ENCODE results near the gene INPP1. TPM values are rescaled to one million over a fixed set of nuclear protein-coding genes. Genes with fewer than 3 reads are reported as not detected.

The INPP1 gene
- total RNA-seq, 3 donors from 2014 or later, result 7.4 to 24.3 (median 15.5) TPM

- intact Hi-C loops (cut with DNase I; ENCODE audit: low total_unique reads), result no loop called here
- Histone ChIP-seq H3K4me3 (no peak overlapping the region), H3K27ac (no peak overlapping the region), H3K4me1 (no peaks in the 10 kb centered on the region), H3K36me3 (peaks cover 4% of the 10 kb centered on the region), H3K27me3 (no peaks in the 10 kb centered on the region), H3K9me3 (no peaks in the 10 kb centered on the region)
- TF ChIP-seq POLR2AphosphoS5 (IDR thresholded peaks at IDR 0.05), result no peak
- DNase-seq (ENCODE audit: low spot score in 2 of 2), result no peak
Observed at GRCh38 chr2:190366248-190366753, 22.9 kb downstream of the INPP1 start.

GRCh38 chr2:190367091-190367490 is 23.7 kb downstream of the INPP1 start:
- DNase-seq (ENCODE audit: low spot score in 2 of 2), result no peak
- Histone ChIP-seq H3K4me1 (no peaks in the 10 kb centered on the region), H3K36me3 (peaks cover 4% of the 10 kb centered on the region), H3K27ac (no peak overlapping the region), H3K4me3 (no peak overlapping the region), H3K9me3 (no peaks in the 10 kb centered on the region), H3K27me3 (no peaks in the 10 kb centered on the region)
- intact Hi-C loops (cut with DNase I; ENCODE audit: low total_unique reads), result no loop called here
- no peak for TF ChIP-seq CTCF (IDR thresholded peaks at IDR 0.05)

GRCh38 chr2:190369635-190370034 is 26.2 kb downstream of the INPP1 start:
- TF ChIP-seq CTCF (IDR thresholded peaks at IDR 0.05) (no peak), POLR2A (IDR thresholded peaks at IDR 0.05) (no peak), POLR2AphosphoS5 (IDR thresholded peaks at IDR 0.05) (no peak)
- H3K4me1 ChIP-seq, result no peaks in the 10 kb centered on the region
- intact Hi-C loops (cut with DNase I; ENCODE audit: low total_unique reads), result no loop called here
- DNase-seq (ENCODE audit: low spot score in 2 of 2), result no peak
- H3K36me3 ChIP-seq, result peaks cover 4% of the 10 kb centered on the region
- H3K9me3 ChIP-seq, result no peaks in the 10 kb centered on the region
- H3K4me3 ChIP-seq, result no peak overlapping the region
- H3K27me3 ChIP-seq, result no peaks in the 10 kb centered on the region
- no peak overlapping the region for H3K27ac ChIP-seq

- Histone ChIP-seq H3K27ac (no peak overlapping the region), H3K36me3 (no peaks in the 10 kb centered on the region), H3K4me1 (no peaks in the 10 kb centered on the region), H3K9me3 (no peaks in the 10 kb centered on the region), H3K27me3 (no peaks in the 10 kb centered on the region), H3K4me3 (no peak overlapping the region)
- no peak for DNase-seq (ENCODE audit: low spot score in 2 of 2)
- TF ChIP-seq CTCF (IDR thresholded peaks at IDR 0.05), result no peak
- intact Hi-C loops (cut with DNase I; ENCODE audit: low total_unique reads), result no loop called here
Observed at GRCh38 chr2:190376083-190376482, 32.7 kb downstream of the INPP1 start.

- no peak for TF ChIP-seq POLR2AphosphoS5 (IDR thresholded peaks at IDR 0.05)
- TF ChIP-seq CTCF (IDR thresholded peaks at IDR 0.05), result no peak
- TF ChIP-seq POLR2A (IDR thresholded peaks at IDR 0.05), result no peak
- intact Hi-C loops (cut with DNase I; ENCODE audit: low total_unique reads), result no loop called here
- Histone ChIP-seq H3K27me3 (no peaks in the 10 kb centered on the region), H3K4me3 (no peak overlapping the region), H3K4me1 (no peaks in the 10 kb centered on the region), H3K9me3 (no peaks in the 10 kb centered on the region), H3K36me3 (no peaks in the 10 kb centered on the region), H3K27ac (no peak overlapping the region)
- DNase-seq (ENCODE audit: low spot score in 2 of 2), result no peak
Observed at GRCh38 chr2:190376591-190377245, 33.3 kb downstream of the INPP1 start.

- no peak overlapping the region for H3K4me3 ChIP-seq
- DNase-seq (ENCODE audit: low spot score in 2 of 2), result no peak
- no peaks in the 10 kb centered on the region for H3K4me1 ChIP-seq
- no peaks in the 10 kb centered on the region for H3K36me3 ChIP-seq
- TF ChIP-seq POLR2A (IDR thresholded peaks at IDR 0.05) (no peak), POLR2AphosphoS5 (IDR thresholded peaks at IDR 0.05) (no peak), CTCF (IDR thresholded peaks at IDR 0.05) (no peak)
- no peaks in the 10 kb centered on the region for H3K27me3 ChIP-seq
- intact Hi-C loops (cut with DNase I; ENCODE audit: low total_unique reads), result no loop called here
- H3K9me3 ChIP-seq, result no peaks in the 10 kb centered on the region
- H3K27ac ChIP-seq, result peak overlapping the region; percentile 33 to 50
Observed at GRCh38 chr2:190378880-190379237, 35.5 kb downstream of the INPP1 start.
